Measurements from ENCODE around the gene FAM47E.
"Not testable (repeated sequence)": the region's sequence is repeated elsewhere in the genome, so short reads cannot be mapped to it uniquely, and the experiment has no call there.

FAM47E gene

GRCh38 chr4:76226418-76226817 lies 25.1 kb upstream of the FAM47E start:
- DNase-seq: no peak

DNA sequence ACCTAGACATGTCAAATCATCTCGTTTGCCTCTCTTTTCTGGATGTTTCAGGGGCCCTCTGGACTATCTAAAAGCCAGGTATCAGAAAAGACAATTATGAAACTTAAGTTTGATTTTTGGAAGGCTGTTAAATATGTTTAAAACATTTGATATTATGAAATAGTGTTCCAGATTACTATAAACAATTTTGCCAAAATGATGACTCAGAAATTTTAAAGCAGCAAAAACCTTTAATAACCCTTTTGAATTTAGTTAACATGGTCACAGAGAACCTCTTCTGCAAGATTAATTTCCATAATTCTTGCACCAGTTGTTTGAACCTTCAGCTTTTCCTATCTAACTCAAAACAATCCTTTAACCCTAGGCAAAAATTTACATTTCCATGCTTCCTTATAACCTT lies 18.8 kb upstream of the FAM47E start:
- DNase-seq: no peak

GRCh38 chr4:76233083-76233482 lies 18.4 kb upstream of the FAM47E start:
- no peak for DNase-seq

GRCh38 chr4:76233529-76233928 lies 18.0 kb upstream of the FAM47E start:
- DNase-seq: no peak

DNA sequence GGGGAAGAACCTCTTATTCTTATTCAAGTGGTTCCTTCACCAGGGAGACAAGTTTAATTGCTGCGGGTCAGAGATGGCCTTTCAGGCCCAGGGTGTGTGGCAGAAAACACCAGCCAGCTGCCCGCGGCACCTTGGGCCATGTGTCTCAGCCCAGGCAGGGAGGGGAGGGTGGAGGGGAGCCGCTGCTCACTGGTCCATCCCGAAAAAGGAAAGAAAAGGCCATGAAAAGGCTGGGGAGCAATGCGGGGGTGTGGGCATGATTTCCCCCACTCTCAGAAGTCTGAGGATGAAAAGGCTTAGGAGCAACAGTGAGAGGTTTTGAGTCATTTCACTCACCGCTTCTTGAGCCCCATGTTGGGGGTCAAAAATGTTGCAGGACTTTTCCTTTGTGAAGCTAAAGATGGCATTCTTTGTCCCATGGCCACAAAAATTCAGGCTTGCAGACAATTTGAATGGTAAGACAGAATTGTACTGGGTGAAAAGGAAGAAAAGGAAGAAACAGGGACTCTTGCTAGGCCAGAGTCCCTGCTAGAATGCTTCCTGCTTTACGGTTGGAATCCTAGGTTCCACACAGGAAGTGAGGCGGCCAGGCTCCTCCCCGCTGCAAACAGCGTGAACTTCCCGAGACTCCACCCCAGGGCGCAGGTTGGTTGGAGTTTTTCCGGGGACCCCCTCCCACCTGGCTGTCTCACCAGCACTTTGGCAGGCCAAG lies 17.4 kb upstream of the FAM47E start:
- DNase-seq: no peak

GRCh38 chr4:76234679-76235044 lies 16.9 kb upstream of the FAM47E start:
- no peak for DNase-seq

GRCh38 chr4:76235407-76235806 lies 16.1 kb upstream of the FAM47E start:
- no peak for DNase-seq

GRCh38 chr4:76235915-76236314 lies 15.6 kb upstream of the FAM47E start:
- no peak for DNase-seq

- DNase-seq: no peak
Observed at GRCh38 chr4:76238236-76238635, 13.3 kb upstream of the FAM47E start.

- DNase-seq: no peak
Observed at GRCh38 chr4:76238701-76239100, 12.8 kb upstream of the FAM47E start.

GRCh38 chr4:76240236-76240635 lies 11.3 kb upstream of the FAM47E start:
- DNase-seq: no peak

DNA sequence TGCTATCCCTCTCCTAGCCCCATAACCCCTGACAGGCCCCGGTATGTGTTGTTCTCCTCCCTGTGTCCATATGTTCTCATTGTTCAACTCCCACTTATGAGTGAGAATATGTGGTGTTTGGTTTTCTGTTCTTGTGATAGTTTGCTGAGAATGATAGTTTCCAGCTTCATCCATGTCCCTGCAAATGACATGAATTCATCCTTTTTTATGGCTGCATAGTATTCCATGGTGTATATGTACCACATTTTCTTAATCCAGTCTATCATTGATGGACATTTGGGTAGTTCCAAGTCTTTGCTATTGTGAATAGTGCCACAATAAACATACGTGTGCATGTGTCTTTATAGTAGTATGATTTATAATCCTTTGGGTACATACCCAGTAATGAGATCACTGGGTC lies 7.6 kb upstream of the FAM47E start:
- not testable (repeated sequence) for DNase-seq

GRCh38 chr4:76246025-76246424 lies 5.5 kb upstream of the FAM47E start:
- DNase-seq: no peak

- no peak for DNase-seq
Observed at GRCh38 chr4:76246852-76247251, 4.7 kb upstream of the FAM47E start.

- no peak for DNase-seq
Observed at GRCh38 chr4:76250962-76251361, 559 bp upstream of the FAM47E start.

GRCh38 chr4:76252271-76252653 lies 741 bp downstream of the FAM47E start:
- DNase-seq: no peak

- DNase-seq: no peak
Observed at GRCh38 chr4:76253511-76253910, 2.0 kb downstream of the FAM47E start.

DNA sequence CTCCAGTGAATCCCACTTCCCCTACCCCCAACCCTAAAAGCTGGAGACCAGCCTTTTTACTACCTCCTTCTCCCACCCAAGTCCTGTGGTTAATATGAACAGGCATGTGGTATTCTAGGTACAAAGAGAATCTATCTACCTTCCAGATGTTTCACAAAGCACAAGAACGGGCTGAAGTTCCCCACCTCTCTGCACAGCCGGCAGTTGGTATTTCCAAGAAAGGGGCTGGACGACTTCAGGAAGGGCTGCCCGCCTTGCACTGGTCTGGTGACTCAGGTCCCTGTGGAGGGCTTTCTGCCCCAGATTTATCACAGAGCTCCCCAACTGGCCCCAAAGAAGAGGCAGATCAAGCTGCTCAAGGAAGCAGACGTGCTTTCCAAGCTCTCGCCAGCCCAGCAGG lies 4.5 kb downstream of the FAM47E start:
- DNase-seq: no peak

GRCh38 chr4:76256968-76257367 lies 5.4 kb downstream of the FAM47E start:
- no peak for DNase-seq

DNA sequence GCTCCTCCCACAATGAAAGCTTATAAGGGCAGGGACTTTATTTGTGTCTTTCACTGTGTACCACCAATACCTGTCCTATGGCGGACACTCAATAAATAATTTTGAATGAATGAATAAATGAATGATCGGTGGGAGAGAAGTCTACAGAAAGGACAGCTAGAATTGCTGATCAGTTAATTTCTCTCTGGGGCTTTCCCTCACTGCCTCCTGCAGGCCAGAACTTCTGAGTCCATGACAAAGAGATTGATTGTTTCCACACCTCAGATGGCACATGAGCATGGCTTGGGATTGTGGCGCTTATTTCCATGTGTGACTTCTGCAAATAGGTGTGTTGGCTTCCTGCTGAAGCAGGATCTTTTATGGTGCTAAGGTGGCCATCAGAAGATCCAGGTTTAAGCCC lies 6.3 kb downstream of the FAM47E start:
- DNase-seq: no peak

DNA sequence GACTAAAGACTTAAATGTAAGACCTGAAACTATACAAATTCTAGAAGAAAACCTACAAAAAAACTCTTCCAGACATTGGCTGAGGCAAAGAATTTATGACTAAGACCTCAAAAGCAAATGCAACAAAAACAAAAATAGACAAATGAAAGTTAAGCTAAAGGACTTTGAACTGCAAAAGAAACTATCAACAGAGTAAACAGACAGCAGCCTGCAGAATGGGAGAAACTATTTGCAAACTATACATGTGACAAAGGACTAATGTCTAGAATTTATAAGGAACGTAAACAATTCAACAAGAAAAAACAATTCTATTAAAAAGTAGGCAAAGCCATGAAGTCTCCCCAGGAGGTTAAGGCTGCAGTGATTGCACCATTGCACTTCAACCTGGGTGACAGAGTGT lies 9.1 kb downstream of the FAM47E start:
- DNase-seq: no peak

DNA sequence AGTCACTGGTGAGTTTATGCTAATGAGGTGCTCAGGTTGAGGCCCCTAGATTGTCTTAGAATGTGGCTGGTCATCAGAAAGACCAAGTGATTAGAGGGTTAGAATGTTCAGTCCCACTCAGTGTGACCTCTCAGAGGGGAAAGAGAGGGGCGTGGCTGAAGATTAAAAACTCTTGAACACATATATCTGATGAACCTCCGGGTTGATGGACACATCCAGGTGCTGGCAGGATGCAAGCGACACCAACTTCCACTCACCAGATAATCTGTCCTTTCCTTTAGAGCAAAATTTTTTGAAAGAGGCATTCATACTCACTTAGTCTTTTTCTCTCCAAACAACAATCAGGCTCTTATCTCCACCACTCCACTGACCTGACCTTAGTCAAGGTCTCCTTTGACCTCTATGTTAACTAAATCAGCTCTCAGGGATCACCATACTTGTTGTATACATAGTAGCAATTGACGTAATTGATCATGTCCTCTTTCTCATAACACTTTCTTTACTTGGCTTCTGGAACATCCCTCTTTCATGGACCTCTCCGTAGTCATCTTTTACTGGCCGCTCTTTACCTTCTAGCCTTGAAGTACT lies 14.2 kb downstream of the FAM47E start:
- DNase-seq: no peak

DNA sequence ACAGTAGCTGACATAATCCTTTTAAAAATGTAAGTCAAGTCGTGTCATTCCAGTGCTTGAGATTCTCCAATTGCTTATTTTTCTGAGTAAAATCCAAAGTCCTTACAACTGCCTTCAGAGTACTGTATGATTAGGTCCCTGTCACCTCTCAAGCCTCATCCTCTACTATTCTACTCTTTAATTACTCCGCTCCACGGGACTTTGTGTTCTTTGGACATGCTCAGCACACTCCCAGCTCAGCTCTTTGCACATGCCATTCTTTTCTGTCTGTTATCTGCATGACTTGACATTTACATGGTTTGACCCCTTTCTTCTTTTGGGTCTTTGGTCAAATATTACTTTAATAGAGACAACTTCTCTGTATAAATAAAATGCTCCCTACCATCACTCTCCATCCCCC lies 15.1 kb downstream of the FAM47E start:
- no peak for DNase-seq

GRCh38 chr4:76267811-76268210 lies 16.3 kb downstream of the FAM47E start:
- DNase-seq: no peak
